Activated gamma-delta T cell treated with anti-CD3 and anti-CD28 coated beads, Interleukin-2, amount 50 U/mL, for 16 hours (primary cell): ENCODE measurements around the gene NPIPB6.
"Not testable (repeated sequence)": the region's sequence is repeated elsewhere in the genome, so short reads cannot be mapped to it uniquely, and the experiment has no call there.

Source experiments
- DNase-seq: peaks from one replicate; pipeline ENCODE4 v3.0.0-alpha.2; 2020; ENCODE audit warnings: low read depth

NPIPB6 gene

GRCh38 chr16:28363408-28363807, at the start of gene NPIPB6:
Gene NPIPB6, minus strand, starts transcription at chr16:28363508. Its CDS starts 686 bp downstream, at chr16:28362822.
- DNase-seq = not testable (repeated sequence)

- not testable (repeated sequence) for DNase-seq
These were observed 40.1 kb upstream of the NPIPB6 start, which contains the start of gene EIF3CL for GRCh38 chr16:28403220-28404072. Gene EIF3CL, minus strand, starts transcription at chr16:28403841. Its CDS starts 223 bp downstream, at chr16:28403618.

- not testable (repeated sequence) for DNase-seq
These were observed 28.7 kb upstream of the NPIPB6 start for GRCh38 chr16:28392054-28392453.

- not testable (repeated sequence) for DNase-seq
These were observed 19.0 kb upstream of the NPIPB6 start for GRCh38 chr16:28382177-28382867.

- DNase-seq = not testable (repeated sequence)
These were observed 14.5 kb upstream of the NPIPB6 start for GRCh38 chr16:28377822-28378221.

GRCh38 chr16:28377108-28377625, 13.9 kb upstream of the NPIPB6 start:
- not testable (repeated sequence) for DNase-seq

GRCh38 chr16:28375115-28375514, 11.8 kb upstream of the NPIPB6 start:
- DNase-seq = not testable (repeated sequence)

GRCh38 chr16:28374281-28374680, 11.0 kb upstream of the NPIPB6 start:
- DNase-seq = not testable (repeated sequence)

- not testable (repeated sequence) for DNase-seq
These were observed 4.6 kb upstream of the NPIPB6 start for GRCh38 chr16:28367926-28368325.

- not testable (repeated sequence) for DNase-seq
These were observed 1.2 kb upstream of the NPIPB6 start for GRCh38 chr16:28364268-28365173.

GRCh38 chr16:28362600-28362999, 708 bp downstream of the NPIPB6 start:
- DNase-seq = not testable (repeated sequence)

GRCh38 chr16:28338230-28338629, 25.1 kb downstream of the NPIPB6 start:
- not testable (repeated sequence) for DNase-seq

GRCh38 chr16:28336940-28337710, 26.2 kb downstream of the NPIPB6 start:
- not testable (repeated sequence) for DNase-seq

- not testable (repeated sequence) for DNase-seq
These were observed 27.6 kb downstream of the NPIPB6 start for GRCh38 chr16:28335678-28336077.

GRCh38 chr16:28332632-28333031, 30.7 kb downstream of the NPIPB6 start:
- not testable (repeated sequence) for DNase-seq

- DNase-seq = not testable (repeated sequence)
These were observed 32.3 kb downstream of the NPIPB6 start for GRCh38 chr16:28330981-28331380.

- DNase-seq = not testable (repeated sequence)
These were observed 33.1 kb downstream of the NPIPB6 start for GRCh38 chr16:28330232-28330631.

- DNase-seq = peak; percentile 59
These were observed 36.3 kb downstream of the NPIPB6 start for GRCh38 chr16:28326881-28327610.

GRCh38 chr16:28324887-28325279, 38.4 kb downstream of the NPIPB6 start:
- no peak for DNase-seq
